ENCODE data around the gene CMC2.

DNA sequence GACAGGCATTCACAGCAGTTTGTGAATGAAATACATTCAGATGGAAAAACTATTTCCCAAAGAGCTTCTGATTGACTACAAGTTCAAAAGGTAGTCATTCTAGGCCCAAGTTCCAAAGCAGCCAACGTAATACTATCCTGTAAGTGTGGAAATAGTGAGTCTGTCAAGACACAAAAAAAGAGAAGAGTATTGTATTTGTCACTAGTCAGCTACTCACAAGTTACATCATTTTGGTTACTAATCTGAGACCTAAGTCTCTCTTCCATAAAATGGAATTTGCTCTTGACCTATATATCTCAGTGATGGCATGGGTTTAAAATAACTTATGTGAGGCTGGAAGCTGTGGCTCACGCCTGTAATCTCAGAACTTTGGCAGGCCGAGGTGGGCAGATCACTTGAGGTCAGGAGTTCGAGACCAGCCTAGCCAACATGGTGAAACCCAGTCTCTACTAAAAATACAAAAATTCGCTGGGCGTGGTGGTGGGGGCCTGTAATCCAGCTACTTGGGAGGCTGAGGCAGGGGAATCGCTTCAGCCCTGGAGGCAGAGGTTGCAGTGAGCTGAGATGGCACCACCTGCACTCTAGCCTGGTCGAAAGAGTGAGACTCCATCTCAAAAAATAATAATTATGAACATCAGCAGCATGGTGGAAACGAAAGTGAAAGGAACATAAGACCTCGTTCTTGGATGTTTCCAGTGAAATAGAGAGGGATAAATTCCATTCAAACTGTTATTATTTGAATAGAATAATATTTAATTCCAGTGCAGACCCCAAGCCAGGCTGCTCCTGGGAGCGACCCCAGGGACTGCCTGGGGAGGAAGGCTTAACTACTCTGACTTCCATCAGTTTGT is 2.9 kb downstream of the CMC2 start:
- TF ChIP-seq POLR2AphosphoS5 (IDR thresholded peaks at IDR 0.05; ENCODE audit: low read depth, low read length) (no peak), TAF1 (IDR thresholded peaks at IDR 0.05; ENCODE audit: borderline replicate concordance, low read depth, low read length) (no peak), POLR2A (IDR thresholded peaks at IDR 0.05; ENCODE audit: low read depth, low read length) (no peak)
